ENCODE measurements around the gene ST3GAL6. TPM values are rescaled to one million over a fixed set of nuclear protein-coding genes. Genes with fewer than 3 reads are reported as not detected.

ST3GAL6 gene, protein sequence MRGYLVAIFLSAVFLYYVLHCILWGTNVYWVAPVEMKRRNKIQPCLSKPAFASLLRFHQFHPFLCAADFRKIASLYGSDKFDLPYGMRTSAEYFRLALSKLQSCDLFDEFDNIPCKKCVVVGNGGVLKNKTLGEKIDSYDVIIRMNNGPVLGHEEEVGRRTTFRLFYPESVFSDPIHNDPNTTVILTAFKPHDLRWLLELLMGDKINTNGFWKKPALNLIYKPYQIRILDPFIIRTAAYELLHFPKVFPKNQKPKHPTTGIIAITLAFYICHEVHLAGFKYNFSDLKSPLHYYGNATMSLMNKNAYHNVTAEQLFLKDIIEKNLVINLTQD
- 21.5 and 36.7 TPM in 2 replicates for total RNA-seq

GRCh38 chr3:98763076-98763475, at the start of gene ST3GAL6:
Gene ST3GAL6 (plus strand): TSS chr3:98763340. CDS start chr3:98768441, 5,101 bp downstream.

Small RNAs within 50 kb of the gene (small RNA-seq; reads per million reads assigned to genes)
- gene RNU6-26P: 1.3 reads per million, percentile 30 among the genes with 10 or more reads in this experiment

Other genes with a start within 250 kb of the ST3GAL6 start
- gene CLDND1, start 240.4 kb upstream of the ST3GAL6 start, total RNA-seq: 110 and 139 TPM in 2 replicates
- not detected in 2 replicates for gene GPR15, start 231.4 kb upstream of the ST3GAL6 start, total RNA-seq
- gene CPOX, start 169.7 kb upstream of the ST3GAL6 start, total RNA-seq: 26.7 and 28.3 TPM in 2 replicates
- 76.0 and 143 TPM in 2 replicates for gene DCBLD2, start 138.4 kb downstream of the ST3GAL6 start, total RNA-seq